A549 (cell line): ENCODE data around the gene CIDEA.

ENCODE experiments used
- BHLHE40 ChIP-seq: IDR thresholded peaks from 2 replicates; pipeline ENCODE4 v1.6.1; 2012; ENCODE audit warnings: low read depth, low read length, inconsistent platforms
- CTCF ChIP-seq: fragments of >200 bp; sonication (Bioruptor Twin); formaldehyde crosslinking; IDR thresholded peaks from 3 replicates; pipeline ENCODE4 v1.5.1; 2016
- EP300 ChIP-seq, 2 experiments: fragments of >200 bp; sonication (Bioruptor Twin); formaldehyde crosslinking; IDR thresholded peaks; 2 replicates in 1 of 2; 3 replicates in 1 of 2; pipeline ENCODE4 v1.6.1; 2016 to 2017
- JUNB ChIP-seq: fragments of >200 bp; sonication (Bioruptor Twin); formaldehyde crosslinking; IDR thresholded peaks from 2 replicates; pipeline ENCODE4 v1.6.1; 2016
- KDM5A ChIP-seq: fragments of 200-600 bp; sonication (generic); IDR thresholded peaks from 2 replicates; pipeline ENCODE4 v1.6.1; 2016; ENCODE audit warnings: antibody characterized with exemption, mild to moderate bottlenecking
- MAFK ChIP-seq: fragments of 450-650 bp; IDR thresholded peaks from 2 replicates; pipeline ENCODE4 v1.6.1; 2014; ENCODE audit not compliant: partially characterized antibody
- NR3C1 ChIP-seq: fragments of >200 bp; sonication (Bioruptor Twin); formaldehyde crosslinking; IDR thresholded peaks from 3 replicates; pipeline ENCODE4 v1.6.1; 2017
- PHF8 ChIP-seq: fragments of 200-600 bp; sonication (generic); IDR thresholded peaks from 2 replicates; pipeline ENCODE4 v1.6.1; 2016; ENCODE audit warnings: low read depth, mild to moderate bottlenecking, antibody characterized with exemption, moderate library complexity, borderline replicate concordance
- POLR2A ChIP-seq: IDR thresholded peaks from 2 replicates; pipeline ENCODE4 v1.6.1; 2012; ENCODE audit warnings: mild to moderate bottlenecking, low read length
- SREBF2 ChIP-seq: fragments of 450-650 bp; IDR thresholded peaks from 2 replicates; pipeline ENCODE4 v1.6.1; 2014; ENCODE audit warnings: mild to moderate bottlenecking, moderate library complexity

GRCh38 chr18:12321333-12321732 is 67.2 kb downstream of the CIDEA start:
- TF ChIP-seq CTCF: no peak
- no peak for TF ChIP-seq KDM5A
- no peak for TF ChIP-seq MAFK
- no peak for TF ChIP-seq POLR2A
- TF ChIP-seq PHF8: no peak
- TF ChIP-seq BHLHE40: no peak
- no peak for TF ChIP-seq NR3C1
- no peak for TF ChIP-seq EP300 (IDR thresholded peaks at IDR 0.05)
- no peak for TF ChIP-seq JUNB
- TF ChIP-seq SREBF2: no peak
